ENCODE measurements around the gene ZMYND8.
"Not testable (repeated sequence)": the region's sequence is repeated elsewhere in the genome, so short reads cannot be mapped to it uniquely, and the experiment has no call there.

DNA sequence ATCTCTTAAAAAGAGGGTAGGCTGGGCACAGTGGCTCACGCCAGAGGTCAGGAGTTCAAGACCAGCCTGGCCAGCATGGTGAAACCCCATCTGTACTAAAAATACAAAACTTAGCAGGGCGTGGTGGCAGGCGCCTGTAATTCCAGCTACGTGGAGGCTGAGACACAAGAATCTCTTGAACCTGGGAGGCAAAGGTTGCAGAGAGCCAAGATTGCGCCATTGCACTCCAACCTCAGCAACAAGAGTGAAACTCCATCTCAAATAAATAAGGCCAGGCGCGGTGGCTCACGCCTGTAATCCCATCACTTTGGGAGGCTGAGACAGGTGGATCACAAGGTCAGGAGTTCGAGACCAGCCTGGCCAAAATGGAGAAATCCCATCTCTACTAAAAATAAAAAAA is 48.9 kb downstream of the ZMYND8 start:
- TF ChIP-seq, protein P1, sequence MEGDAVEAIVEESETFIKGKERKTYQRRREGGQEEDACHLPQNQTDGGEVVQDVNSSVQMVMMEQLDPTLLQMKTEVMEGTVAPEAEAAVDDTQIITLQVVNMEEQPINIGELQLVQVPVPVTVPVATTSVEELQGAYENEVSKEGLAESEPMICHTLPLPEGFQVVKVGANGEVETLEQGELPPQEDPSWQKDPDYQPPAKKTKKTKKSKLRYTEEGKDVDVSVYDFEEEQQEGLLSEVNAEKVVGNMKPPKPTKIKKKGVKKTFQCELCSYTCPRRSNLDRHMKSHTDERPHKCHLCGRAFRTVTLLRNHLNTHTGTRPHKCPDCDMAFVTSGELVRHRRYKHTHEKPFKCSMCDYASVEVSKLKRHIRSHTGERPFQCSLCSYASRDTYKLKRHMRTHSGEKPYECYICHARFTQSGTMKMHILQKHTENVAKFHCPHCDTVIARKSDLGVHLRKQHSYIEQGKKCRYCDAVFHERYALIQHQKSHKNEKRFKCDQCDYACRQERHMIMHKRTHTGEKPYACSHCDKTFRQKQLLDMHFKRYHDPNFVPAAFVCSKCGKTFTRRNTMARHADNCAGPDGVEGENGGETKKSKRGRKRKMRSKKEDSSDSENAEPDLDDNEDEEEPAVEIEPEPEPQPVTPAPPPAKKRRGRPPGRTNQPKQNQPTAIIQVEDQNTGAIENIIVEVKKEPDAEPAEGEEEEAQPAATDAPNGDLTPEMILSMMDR (conservative IDR thresholded peaks at IDR 0.05) = not testable (repeated sequence)
- TF ChIP-seq EZH2 (IDR thresholded peaks at IDR 0.05; ENCODE audit: low read depth) = not testable (repeated sequence)
